GM23248 (cell line): ENCODE data around the gene PLCB1. TPM values are rescaled to one million over a fixed set of nuclear protein-coding genes. Genes with fewer than 3 reads are reported as not detected.

Source experiments
- DNase-seq: peaks from one replicate; pipeline ENCODE4 v3.0.0-alpha.2; 2015
- H2AFZ ChIP-seq: fragments of 200-600 bp; sonication (generic); 2 replicates; pipeline ENCODE4 v1.6.1; 2016; ENCODE audit warnings: antibody characterized with exemption
- H3F3A ChIP-seq: fragments of 200-600 bp; sonication (generic); 2 replicates; pipeline ENCODE4 v1.6.1; 2016; ENCODE audit warnings: mild to moderate bottlenecking, antibody characterized with exemption, mixed run types; ENCODE audit not compliant: insufficient read depth
- H3K27ac ChIP-seq: fragments of 200-600 bp; sonication (generic); 2 replicates; pipeline ENCODE4 v1.5.1; 2016; ENCODE audit warnings: mild to moderate bottlenecking
- H3K27me3 ChIP-seq: fragments of 200-600 bp; sonication (generic); replicated peaks from 2 replicates; pipeline ENCODE4 v1.6.1; 2016; ENCODE audit warnings: mild to moderate bottlenecking; ENCODE audit not compliant: insufficient read depth
- H3K36me3 ChIP-seq: fragments of 200-600 bp; sonication (generic); 2 replicates; pipeline ENCODE4 v1.6.1; 2016; ENCODE audit warnings: low read depth, mild to moderate bottlenecking
- H3K4me1 ChIP-seq: fragments of 200-600 bp; sonication (generic); 2 replicates; pipeline ENCODE4 v1.6.1; 2016; ENCODE audit warnings: mild to moderate bottlenecking; ENCODE audit not compliant: insufficient read depth
- H3K4me2 ChIP-seq: fragments of 200-600 bp; sonication (generic); one replicate; pipeline ENCODE4 v1.6.1; 2016; ENCODE audit warnings: mild to moderate bottlenecking; ENCODE audit not compliant: unreplicated experiment
- H3K4me3 ChIP-seq: fragments of 200-600 bp; sonication (generic); 2 replicates; pipeline ENCODE4 v1.5.1; 2016; ENCODE audit warnings: mild to moderate bottlenecking
- H3K79me2 ChIP-seq: fragments of 200-600 bp; sonication (generic); 2 replicates; pipeline ENCODE4 v1.6.1; 2016; ENCODE audit warnings: mild to moderate bottlenecking; ENCODE audit not compliant: insufficient read depth
- H3K9ac ChIP-seq: fragments of 200-600 bp; sonication (generic); 2 replicates; pipeline ENCODE4 v1.6.1; 2016; ENCODE audit warnings: mild to moderate bottlenecking
- H3K9me2 ChIP-seq: fragments of 200-600 bp; sonication (generic); 2 replicates; pipeline ENCODE4 v1.6.1; 2016; ENCODE audit warnings: mixed run types, mild to moderate bottlenecking, moderate library complexity; ENCODE audit not compliant: insufficient read depth
- H3K9me3 ChIP-seq: fragments of 200-600 bp; sonication (generic); one replicate; pipeline ENCODE4 v1.6.1; 2017; ENCODE audit warnings: low read depth
- H4K20me1 ChIP-seq: fragments of 200-600 bp; sonication (generic); 2 replicates; pipeline ENCODE4 v1.6.0; 2016; ENCODE audit not compliant: insufficient read depth
- EZH2 ChIP-seq: fragments of 200-600 bp; sonication (generic); IDR thresholded peaks from 2 replicates; pipeline ENCODE4 v1.6.1; 2018; ENCODE audit warnings: antibody characterized with exemption, mild to moderate bottlenecking; ENCODE audit not compliant: insufficient read depth, poor library complexity, severe bottlenecking
- EZH2phosphoT487 ChIP-seq: fragments of 200-600 bp; sonication (generic); IDR thresholded peaks from 2 replicates; pipeline ENCODE4 v1.6.1; 2018; ENCODE audit warnings: antibody characterized with exemption, moderate library complexity, mild to moderate bottlenecking, low read depth; ENCODE audit not compliant: insufficient read depth
- WGBS, 2 experiments: methylation state at CpG; one replicate each; pipeline ENCODE4 v1.1.6; 2015 to 2017; ENCODE audit warnings: low lambda C conversion rate in 2 of 2, low coverage in 1 of 2; ENCODE audit errors: missing lambda C conversion rate in 2 of 2; 5-methylcytosine and 5-hydroxymethylcytosine counted together
- in situ Hi-C: fragments of 300-500 bp; cut with MboI; formaldehyde crosslinking; loops from 2 replicates; pipeline ENCODE4 v1.15.0; 2020
- polyA plus RNA-seq: library from polyadenylated mRNA; unstranded; fragments of >200 nt; fragmentation: Nextera tagmentation; extraction: Ambion mirVana; gene quantifications from 2 replicates; pipeline ENCODE4 v1.2.1, GENCODE V29; 2016
- total RNA-seq: library from RNA; depleted of rRNA; stranded (reverse); fragments of >200 nt; shearing (Covaris generic); gene quantifications from 2 replicates; pipeline ENCODE4 v1.2.3, GENCODE V29; 2014

PLCB1 gene
- total and polyA plus RNA-seq, 2 experiments from 2014 or later = 3.7 to 12.8 TPM

DNA sequence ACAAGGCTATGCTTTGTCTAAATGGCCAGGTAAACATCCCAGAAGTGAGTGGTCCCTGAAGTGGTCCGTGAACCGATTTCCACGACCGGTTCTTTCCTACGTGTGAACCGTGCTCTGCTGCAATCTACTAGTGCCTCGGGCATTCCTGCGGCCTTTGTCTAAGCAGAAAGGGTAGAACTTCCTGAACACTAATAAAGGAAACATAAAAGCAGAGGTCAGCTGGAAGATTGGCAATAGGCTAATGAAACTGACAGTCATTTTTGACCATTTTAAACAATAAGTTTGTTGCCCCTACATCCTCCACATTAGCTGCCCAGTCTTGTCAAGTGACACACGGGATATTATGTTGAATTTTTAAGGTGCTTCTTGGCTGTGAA, 410.0 kb downstream of the PLCB1 start:
- Histone ChIP-seq H3K4me1 (peaks cover 15% of the 10 kb centered on the region), H3K79me2 (no peaks in the 10 kb centered on the region), H3K27ac (no peak overlapping the region), H3K27me3 (no peaks in the 10 kb centered on the region), H3K9me3 (no peaks in the 10 kb centered on the region), H3K4me2 (no peak overlapping the region), H3K4me3 (no peak overlapping the region), H2AFZ (no peak overlapping the region), H3K36me3 (no peaks in the 10 kb centered on the region), H3K9me2 (no peaks in the 10 kb centered on the region), H4K20me1 (no peaks in the 10 kb centered on the region), H3F3A (peaks cover 8% of the 10 kb centered on the region; the same call in 1 of the 2 replicates), H3K9ac (no peak overlapping the region)
- 89 to 96% methylated on average over 9 of the region's 9 CpGs for WGBS, 2 experiments
- DNase-seq = no peak
- in situ Hi-C loops = no loop called here
- TF ChIP-seq EZH2 (no peak), EZH2phosphoT487 (no peak)

DNA sequence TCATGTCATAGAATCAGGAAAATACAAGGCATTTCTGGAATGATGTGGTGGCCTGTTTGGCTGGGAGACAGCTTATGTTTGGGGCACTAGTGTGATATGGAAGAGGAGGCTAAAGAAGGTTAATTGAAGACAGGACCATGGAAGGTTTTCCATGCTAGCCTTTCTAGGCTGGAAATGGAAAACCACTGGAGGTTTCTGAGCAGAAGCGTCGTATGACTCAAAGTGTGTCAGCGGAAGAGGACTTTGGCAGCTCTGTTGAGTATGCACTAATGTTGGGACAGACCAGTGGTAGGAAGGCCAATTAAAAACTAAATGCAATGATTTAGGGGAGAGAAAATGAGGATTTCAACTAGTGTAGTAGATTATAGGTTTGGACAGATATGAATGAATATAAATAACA, 413.1 kb downstream of the PLCB1 start:
- peak; percentile 80 for DNase-seq
- in situ Hi-C loops = no loop called here
- H3K4me1 ChIP-seq = peaks cover 15% of the 10 kb centered on the region

DNA sequence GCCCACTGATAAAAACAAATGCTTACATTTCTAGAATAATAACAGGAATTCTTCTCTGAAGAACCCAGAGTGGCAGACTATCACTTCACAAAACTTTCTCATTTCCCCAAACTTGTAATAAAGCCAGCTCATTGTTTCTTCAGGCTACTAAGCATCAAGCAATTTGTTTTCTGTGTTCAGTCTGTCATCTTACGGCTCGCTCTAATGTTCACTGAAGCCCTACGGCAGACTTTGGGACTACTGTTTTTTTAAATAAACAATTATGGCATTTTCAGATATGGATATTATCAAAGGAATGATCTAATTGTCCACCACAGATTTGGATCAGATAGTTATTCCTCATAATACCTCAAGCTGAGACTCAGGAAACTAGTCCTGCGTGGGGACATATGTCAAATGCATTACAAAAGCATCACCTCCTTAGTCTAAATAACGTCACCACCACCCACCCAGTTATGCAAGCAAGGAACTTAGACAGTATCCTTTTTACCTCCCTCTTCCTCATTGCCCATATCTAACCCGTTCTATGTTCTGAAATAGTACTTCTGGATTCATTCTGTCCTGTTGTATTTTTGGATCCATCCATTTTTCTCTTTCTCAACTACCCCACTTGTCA, 415.1 kb downstream of the PLCB1 start:
- Histone ChIP-seq H3K27me3 (no peaks in the 10 kb centered on the region), H3K4me3 (no peak overlapping the region), H3K9me2 (no peaks in the 10 kb centered on the region), H3K4me1 (peaks cover 15% of the 10 kb centered on the region), H3K9me3 (no peaks in the 10 kb centered on the region), H3F3A (peaks cover 8% of the 10 kb centered on the region; the same call in 1 of the 2 replicates), H3K79me2 (no peaks in the 10 kb centered on the region), H4K20me1 (no peaks in the 10 kb centered on the region), H3K4me2 (no peak overlapping the region), H3K27ac (no peak overlapping the region), H2AFZ (no peak overlapping the region), H3K9ac (no peak overlapping the region), H3K36me3 (no peaks in the 10 kb centered on the region)
- DNase-seq = no peak
- TF ChIP-seq EZH2 (no peak), EZH2phosphoT487 (no peak)
- in situ Hi-C loops = no loop called here
- 87 to 90% methylated on average over 6 of the region's 6 CpGs for WGBS, 2 experiments

More for the DNA sequence above, 413.1 kb downstream of the PLCB1 start:
- Histone ChIP-seq H3K36me3 (no peaks in the 10 kb centered on the region), H3K9me2 (no peaks in the 10 kb centered on the region), H3K27ac (no peak overlapping the region), H2AFZ (no peak overlapping the region), H3K79me2 (no peaks in the 10 kb centered on the region), H3F3A (peaks cover 8% of the 10 kb centered on the region; the same call in 1 of the 2 replicates), H3K4me3 (no peak overlapping the region), H3K9me3 (no peaks in the 10 kb centered on the region), H3K9ac (no peak overlapping the region), H3K27me3 (no peaks in the 10 kb centered on the region), H3K4me2 (no peak overlapping the region), H4K20me1 (no peaks in the 10 kb centered on the region)
- 36 to 49% methylated on average over 3 of the region's 3 CpGs for WGBS, 2 experiments
- TF ChIP-seq EZH2phosphoT487 = no peak
- TF ChIP-seq EZH2 = no peak

DNA sequence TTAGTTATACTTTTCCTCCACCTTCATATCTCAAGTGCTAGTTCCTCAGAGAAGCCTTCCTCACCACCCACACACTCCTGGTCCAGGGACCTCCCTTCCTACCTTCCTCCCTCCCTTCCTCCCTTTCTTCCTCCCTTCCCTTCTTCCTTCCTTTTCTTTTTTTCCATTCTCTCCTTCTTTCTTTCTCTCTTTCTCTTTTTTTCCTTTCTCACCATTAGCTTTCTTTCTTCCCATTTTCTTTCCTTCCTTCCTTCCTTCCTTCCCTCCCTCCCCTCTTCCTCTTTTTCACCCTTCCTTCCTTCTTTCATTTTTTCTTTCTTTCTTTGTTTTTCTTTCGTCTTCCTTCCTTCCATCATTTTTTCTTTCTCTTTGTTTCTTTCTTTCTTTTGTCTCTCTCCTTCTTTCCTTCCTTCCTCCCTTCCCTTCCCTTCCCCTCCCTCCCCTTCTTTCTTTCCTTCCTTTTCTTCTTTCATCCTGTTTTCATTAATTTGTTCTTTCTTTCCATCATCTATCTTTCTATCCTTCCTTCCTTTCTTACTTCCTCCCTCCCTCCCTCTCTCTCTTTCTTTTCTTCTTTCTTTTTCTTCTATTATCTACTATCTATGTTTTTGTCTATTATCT, 416.0 kb downstream of the PLCB1 start:
- H3K36me3 ChIP-seq = no peaks in the 10 kb centered on the region
- H3K27ac ChIP-seq = no peak overlapping the region
- H4K20me1 ChIP-seq = no peaks in the 10 kb centered on the region
- H3K4me3 ChIP-seq = no peak overlapping the region
- H3K9ac ChIP-seq = no peak overlapping the region
- peaks cover 8% of the 10 kb centered on the region; the same call in 1 of the 2 replicates for H3F3A ChIP-seq
- TF ChIP-seq EZH2phosphoT487 = no peak
- TF ChIP-seq EZH2 = no peak
- H3K4me2 ChIP-seq = no peak overlapping the region
- no peak overlapping the region for H2AFZ ChIP-seq
- no peaks in the 10 kb centered on the region for H3K27me3 ChIP-seq
- in situ Hi-C loops = no loop called here
- H3K9me2 ChIP-seq = no peaks in the 10 kb centered on the region
- H3K9me3 ChIP-seq = no peaks in the 10 kb centered on the region
- H3K4me1 ChIP-seq = peaks cover 15% of the 10 kb centered on the region
- 90 to 100% methylated on average over 1 of the region's 1 CpG for WGBS, 2 experiments
- no peak for DNase-seq
- H3K79me2 ChIP-seq = no peaks in the 10 kb centered on the region
